WTC11 (cell line): ENCODE measurements around the gene TRIM29. TPM values are rescaled to one million over a fixed set of nuclear protein-coding genes. Genes with fewer than 3 reads are reported as not detected.

ENCODE experiments used
- ATAC-seq: fragments of 200-7000 bp; cut with Tn5 transposase; 2 replicates; pipeline ENCODE4 v1.10.0; 2021; ENCODE audit warnings: mild to moderate bottlenecking, moderate library complexity
- CTCF ChIA-PET: fragments of 300-600 bp; sonication (Branson Sonifier 250); formaldehyde crosslinking; loops from one replicate; lab custom pipeline; 2021; ENCODE audit warnings: antibody characterized with exemption; lab: Charles Lee
- POLR2A ChIA-PET: fragments of 350-600 bp; sonication (Branson Sonifier 250); formaldehyde crosslinking; loops from one replicate; lab custom pipeline; 2021; ENCODE audit warnings: antibody characterized with exemption; lab: Charles Lee
- DNase-seq: peaks from one replicate; pipeline ENCODE4 v3.0.0; 2021; ENCODE audit warnings: low spot score
- H3K27ac Mint-ChIP-seq: 2 replicates; pipeline ENCODE4 v1.8.0; 2021; ENCODE audit warnings: mixed read lengths
- H3K27me3 Mint-ChIP-seq: 2 replicates; pipeline ENCODE4 v1.8.0; 2021; ENCODE audit warnings: low read depth, mild to moderate bottlenecking, moderate library complexity, mixed read lengths
- H3K36me3 Mint-ChIP-seq: 2 replicates; pipeline ENCODE4 v1.8.0; 2021; ENCODE audit warnings: mixed read lengths
- H3K4me1 Mint-ChIP-seq: 2 replicates; pipeline ENCODE4 v1.8.0; 2022; ENCODE audit warnings: mixed read lengths
- H3K4me3 Mint-ChIP-seq: 2 replicates; pipeline ENCODE4 v1.8.0; 2021; ENCODE audit warnings: mild to moderate bottlenecking, moderate library complexity, mixed read lengths
- H3K9me3 Mint-ChIP-seq: 2 replicates; pipeline ENCODE4 v1.8.0; 2021; ENCODE audit warnings: mixed read lengths
- ATF6 ChIP-seq: sonication (generic); formaldehyde crosslinking; IDR thresholded peaks from 2 replicates; pipeline ENCODE4 v1.8.1; 2023; ENCODE audit warnings: mild to moderate bottlenecking, missing genetic modification reagents
- HMGA2 ChIP-seq: fragments of 250-450 bp; sonication (Bioruptor Pico); IDR thresholded peaks from 2 replicates; pipeline ENCODE4 v1.4.0; 2021; ENCODE audit warnings: mild to moderate bottlenecking, moderate library complexity
- IRF2 ChIP-seq: sonication (generic); formaldehyde crosslinking; IDR thresholded peaks from 2 replicates; pipeline ENCODE4 v1.8.0; 2022; ENCODE audit warnings: low read depth, missing genetic modification reagents, borderline replicate concordance
- MXD4 ChIP-seq: fragments of 250-450 bp; sonication (Bioruptor Pico); IDR thresholded peaks from 2 replicates; pipeline ENCODE4 v1.8.0; 2021; ENCODE audit warnings: mild to moderate bottlenecking, moderate library complexity, borderline replicate concordance
- MYBL2 ChIP-seq: sonication (generic); formaldehyde crosslinking; IDR thresholded peaks from 2 replicates; pipeline ENCODE4 v1.8.1; 2023; ENCODE audit warnings: mild to moderate bottlenecking, moderate library complexity, missing genetic modification reagents
- NR1H2 ChIP-seq: sonication (generic); formaldehyde crosslinking; IDR thresholded peaks from 2 replicates; pipeline ENCODE4 v1.9.0; 2021; ENCODE audit warnings: mild to moderate bottlenecking, moderate library complexity, missing genetic modification reagents
- OVOL2 ChIP-seq: fragments of 250-450 bp; sonication (Bioruptor Pico); IDR thresholded peaks from 2 replicates; pipeline ENCODE4 v1.9.0; 2021; ENCODE audit warnings: mild to moderate bottlenecking, borderline replicate concordance
- PRRX2 ChIP-seq: fragments of 250-450 bp; sonication (Bioruptor Pico); IDR thresholded peaks from 2 replicates; pipeline ENCODE4 v1.8.0; 2021; ENCODE audit warnings: mild to moderate bottlenecking
- TCF7 ChIP-seq: sonication (generic); formaldehyde crosslinking; IDR thresholded peaks from 2 replicates; pipeline ENCODE4 v1.8.0; 2022; ENCODE audit warnings: mild to moderate bottlenecking, low read depth, missing genetic modification reagents, moderate library complexity
- TEAD1 ChIP-seq: sonication (generic); formaldehyde crosslinking; IDR thresholded peaks from 2 replicates; pipeline ENCODE4 v1.8.0; 2022; ENCODE audit warnings: mild to moderate bottlenecking, missing genetic modification reagents
- ZNF219 ChIP-seq: sonication (generic); formaldehyde crosslinking; IDR thresholded peaks from 2 replicates; pipeline ENCODE4 v1.8.0; 2023; ENCODE audit warnings: missing genetic modification reagents, mild to moderate bottlenecking, borderline replicate concordance
- ZNF232 ChIP-seq: sonication (generic); formaldehyde crosslinking; IDR thresholded peaks from 2 replicates; pipeline ENCODE4 v1.8.0; 2022; ENCODE audit warnings: mild to moderate bottlenecking, missing genetic modification reagents
- ZNF281 ChIP-seq: sonication (generic); formaldehyde crosslinking; IDR thresholded peaks from 2 replicates; pipeline ENCODE4 v1.8.0; 2023; ENCODE audit warnings: mild to moderate bottlenecking, missing genetic modification reagents
- ZNF317 ChIP-seq: sonication (generic); formaldehyde crosslinking; IDR thresholded peaks from 2 replicates; pipeline ENCODE4 v1.8.1; 2023; ENCODE audit warnings: low read depth, mild to moderate bottlenecking, moderate library complexity, missing genetic modification reagents, borderline replicate concordance
- ZNF396 ChIP-seq: fragments of 250-450 bp; sonication (Bioruptor Pico); IDR thresholded peaks from 2 replicates; pipeline ENCODE4 v1.8.0; 2021; ENCODE audit warnings: mild to moderate bottlenecking, moderate library complexity, borderline replicate concordance
- ZNF425 ChIP-seq: fragments of 250-450 bp; sonication (Bioruptor Pico); conservative IDR thresholded peaks from 2 replicates; pipeline ENCODE4 v1.9.0; 2021; ENCODE audit warnings: mild to moderate bottlenecking
- ZSCAN18 ChIP-seq: fragments of 250-450 bp; sonication (Bioruptor Pico); IDR thresholded peaks from 2 replicates; pipeline ENCODE4 v2.1.2; 2022; ENCODE audit warnings: mild to moderate bottlenecking, moderate library complexity
- total RNA-seq: library from RNA; stranded (reverse); gene quantifications from 3 replicates; pipeline ENCODE4 v1.2.3, GENCODE V29; 2021
- TF ChIP-seq, protein P1 (sequence below): sonication (generic); formaldehyde crosslinking; IDR thresholded peaks from 2 replicates; pipeline ENCODE4 v1.8.1; 2023; ENCODE audit warnings: mild to moderate bottlenecking, missing genetic modification reagents, moderate library complexity
- TF ChIP-seq, protein P2 (sequence below): sonication (generic); formaldehyde crosslinking; IDR thresholded peaks from 2 replicates; pipeline ENCODE4 v1.8.0; 2023; ENCODE audit warnings: missing genetic modification reagents, mild to moderate bottlenecking, borderline replicate concordance

Gene TRIM29
- total RNA-seq, 1 experiment from 2014 or later, result 0.11 TPM

DNA sequence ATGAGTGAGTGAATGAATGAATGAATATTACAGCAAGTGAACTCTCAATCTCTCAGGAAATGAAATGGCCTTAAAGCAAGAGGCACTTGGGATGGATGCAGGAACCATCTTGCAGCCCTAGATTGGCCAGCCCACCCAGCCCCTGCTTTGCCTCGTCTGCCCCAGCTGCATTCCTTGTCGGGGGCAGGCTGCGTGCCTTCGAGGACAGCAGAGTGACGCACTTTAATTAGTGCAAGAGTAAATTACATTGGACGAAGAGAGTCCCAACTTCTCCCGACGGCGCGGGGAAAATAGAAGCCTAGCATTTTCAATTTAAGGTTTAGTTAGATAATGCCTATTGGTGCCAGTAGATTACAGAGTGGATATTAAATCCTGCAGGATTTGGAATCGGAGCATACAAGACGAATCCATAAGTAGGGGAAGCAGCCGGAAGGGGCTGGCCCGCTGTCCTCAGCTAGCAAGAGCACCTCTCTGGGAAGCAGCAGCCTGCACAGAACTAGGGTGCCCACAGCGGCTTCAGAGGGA, 33.8 kb downstream of the TRIM29 start:
- ChIA-PET CTCF (interaction anchor here (0.8 to 1.8 kb wide), 4 partner anchors 24 to 374 kb away, joined by 3 to 5 read pairs (median 3); no protein-coding TSS in a partner anchor), POLR2A (no interaction called here)
- Mint-ChIP-seq H3K27me3 (peaks cover 6% of the 10 kb centered on the region), H3K4me3 (no peak overlapping the region), H3K4me1 (peaks cover 23% of the 10 kb centered on the region), H3K27ac (no peak overlapping the region), H3K36me3 (no peaks in the 10 kb centered on the region), H3K9me3 (no peaks in the 10 kb centered on the region)
- no peak for DNase-seq
- ATAC-seq, result no peak
- TF ChIP-seq IRF2 (CRISPR knock-in tag), result no peak
- TF ChIP-seq, protein P1, sequence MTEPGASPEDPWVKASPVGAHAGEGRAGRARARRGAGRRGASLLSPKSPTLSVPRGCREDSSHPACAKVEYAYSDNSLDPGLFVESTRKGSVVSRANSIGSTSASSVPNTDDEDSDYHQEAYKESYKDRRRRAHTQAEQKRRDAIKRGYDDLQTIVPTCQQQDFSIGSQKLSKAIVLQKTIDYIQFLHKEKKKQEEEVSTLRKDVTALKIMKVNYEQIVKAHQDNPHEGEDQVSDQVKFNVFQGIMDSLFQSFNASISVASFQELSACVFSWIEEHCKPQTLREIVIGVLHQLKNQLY (CRISPR knock-in tag), result no peak
- TF ChIP-seq TCF7 (CRISPR knock-in tag), result no peak
- no peak for TF ChIP-seq ATF6 (CRISPR knock-in tag)
- TF ChIP-seq OVOL2, result no peak
- TF ChIP-seq ZSCAN18, result no peak
- TF ChIP-seq, protein P2, sequence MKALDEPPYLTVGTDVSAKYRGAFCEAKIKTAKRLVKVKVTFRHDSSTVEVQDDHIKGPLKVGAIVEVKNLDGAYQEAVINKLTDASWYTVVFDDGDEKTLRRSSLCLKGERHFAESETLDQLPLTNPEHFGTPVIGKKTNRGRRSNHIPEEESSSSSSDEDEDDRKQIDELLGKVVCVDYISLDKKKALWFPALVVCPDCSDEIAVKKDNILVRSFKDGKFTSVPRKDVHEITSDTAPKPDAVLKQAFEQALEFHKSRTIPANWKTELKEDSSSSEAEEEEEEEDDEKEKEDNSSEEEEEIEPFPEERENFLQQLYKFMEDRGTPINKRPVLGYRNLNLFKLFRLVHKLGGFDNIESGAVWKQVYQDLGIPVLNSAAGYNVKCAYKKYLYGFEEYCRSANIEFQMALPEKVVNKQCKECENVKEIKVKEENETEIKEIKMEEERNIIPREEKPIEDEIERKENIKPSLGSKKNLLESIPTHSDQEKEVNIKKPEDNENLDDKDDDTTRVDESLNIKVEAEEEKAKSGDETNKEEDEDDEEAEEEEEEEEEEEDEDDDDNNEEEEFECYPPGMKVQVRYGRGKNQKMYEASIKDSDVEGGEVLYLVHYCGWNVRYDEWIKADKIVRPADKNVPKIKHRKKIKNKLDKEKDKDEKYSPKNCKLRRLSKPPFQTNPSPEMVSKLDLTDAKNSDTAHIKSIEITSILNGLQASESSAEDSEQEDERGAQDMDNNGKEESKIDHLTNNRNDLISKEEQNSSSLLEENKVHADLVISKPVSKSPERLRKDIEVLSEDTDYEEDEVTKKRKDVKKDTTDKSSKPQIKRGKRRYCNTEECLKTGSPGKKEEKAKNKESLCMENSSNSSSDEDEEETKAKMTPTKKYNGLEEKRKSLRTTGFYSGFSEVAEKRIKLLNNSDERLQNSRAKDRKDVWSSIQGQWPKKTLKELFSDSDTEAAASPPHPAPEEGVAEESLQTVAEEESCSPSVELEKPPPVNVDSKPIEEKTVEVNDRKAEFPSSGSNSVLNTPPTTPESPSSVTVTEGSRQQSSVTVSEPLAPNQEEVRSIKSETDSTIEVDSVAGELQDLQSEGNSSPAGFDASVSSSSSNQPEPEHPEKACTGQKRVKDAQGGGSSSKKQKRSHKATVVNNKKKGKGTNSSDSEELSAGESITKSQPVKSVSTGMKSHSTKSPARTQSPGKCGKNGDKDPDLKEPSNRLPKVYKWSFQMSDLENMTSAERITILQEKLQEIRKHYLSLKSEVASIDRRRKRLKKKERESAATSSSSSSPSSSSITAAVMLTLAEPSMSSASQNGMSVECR (CRISPR knock-in tag), result no peak
- no peak for TF ChIP-seq ZNF425 (CRISPR knock-in tag)
- no peak for TF ChIP-seq ZNF396 (CRISPR knock-in tag)
- no peak for TF ChIP-seq ZNF232 (CRISPR knock-in tag)
- no peak for TF ChIP-seq NR1H2 (CRISPR knock-in tag)
- no peak for TF ChIP-seq PRRX2
- no peak for TF ChIP-seq HMGA2
- no peak for TF ChIP-seq TEAD1 (CRISPR knock-in tag)

GRCh38 chr11:120102864-120103122, 35.1 kb downstream of the TRIM29 start:
- H3K4me1 Mint-ChIP-seq, result peaks cover 24% of the 10 kb centered on the region
- no peak overlapping the region for H3K27ac Mint-ChIP-seq
- DNase-seq, result no peak
- H3K4me3 Mint-ChIP-seq, result no peak overlapping the region
- peaks cover 6% of the 10 kb centered on the region for H3K27me3 Mint-ChIP-seq
- ChIA-PET POLR2A (interaction anchor here (0.7 kb wide), 1 partner anchor 250 kb away, joined by 5 read pairs; no protein-coding TSS in a partner anchor), CTCF (interaction anchor here (0.9 to 1.8 kb wide), 3 partner anchors 10 to 89 kb away, joined by 4 to 7 read pairs (median 5); no protein-coding TSS in a partner anchor)
- H3K9me3 Mint-ChIP-seq, result no peaks in the 10 kb centered on the region
- no peaks in the 10 kb centered on the region for H3K36me3 Mint-ChIP-seq
- no peak for ATAC-seq
- TF ChIP-seq ZNF317 (no peak), TCF7 (CRISPR knock-in tag) (no peak), ZNF281 (CRISPR knock-in tag) (no peak), ZNF425 (CRISPR knock-in tag) (no peak), MXD4 (CRISPR knock-in tag) (no peak), MYBL2 (CRISPR knock-in tag) (no peak), ZNF219 (CRISPR knock-in tag) (no peak)
